Esophagus squamous epithelium (tissue), 5 donors: Measurements from ENCODE around the gene ATP9B. TPM values are rescaled to one million over a fixed set of nuclear protein-coding genes. Genes with fewer than 3 reads are reported as not detected.
"Not testable (repeated sequence)": the region's sequence is repeated elsewhere in the genome, so short reads cannot be mapped to it uniquely, and the experiment has no call there.

Source experiments
- DNase-seq: peaks from one replicate; lab custom pipeline; 2025; lab: John Stamatoyannopoulos, UW
- H3K27ac ChIP-seq, 4 donors: fragments of 200-600 bp; sonication (generic); one replicate each; pipeline ENCODE4 v1.5.1; 2016 to 2019; ENCODE audit warnings: mild to moderate bottlenecking in 1 of 4
- H3K27me3 ChIP-seq, 4 donors: fragments of 200-600 bp; sonication (generic); 1 replicate in 3 of 4; 2 replicates in 1 of 4; pipeline versions ENCODE4 v1.5.1 to v1.6.0; 2017 to 2021; ENCODE audit warnings: antibody characterized with exemption in 1 of 4
- H3K36me3 ChIP-seq, 3 donors: fragments of 200-600 bp; sonication (generic); one replicate each; pipeline ENCODE4 v1.5.1; 2016 to 2019
- H3K4me1 ChIP-seq, 3 donors: fragments of 200-600 bp; sonication (generic); one replicate each; pipeline ENCODE4 v1.5.1; 2017 to 2019
- H3K4me3 ChIP-seq, 4 donors: fragments of 200-600 bp; sonication (generic); 1 replicate in 3 of 4; 2 replicates in 1 of 4; pipeline ENCODE4 v1.5.1; 2016 to 2019; ENCODE audit warnings: mild to moderate bottlenecking in 2 of 4, moderate library complexity in 1 of 4
- H3K9me3 ChIP-seq, 3 donors: fragments of 200-600 bp; sonication (generic); one replicate each; pipeline ENCODE4 v1.5.1; 2016 to 2019
- POLR2A ChIP-seq, 4 donors: fragments of 450-650 bp; IDR thresholded peaks; one replicate each; pipeline ENCODE4 v1.6.1; 2017; ENCODE audit warnings: antibody characterized with exemption in 4 of 4, mild to moderate bottlenecking in 4 of 4, moderate library complexity in 3 of 4
- WGBS, 2 donors: methylation state at CpG; one replicate each; pipeline ENCODE4 v1.1.5; 2018; 5-methylcytosine and 5-hydroxymethylcytosine counted together
- intact Hi-C: fragments of 100-400 bp; cut with DNase I; formaldehyde crosslinking; loops from one replicate; pipeline ENCODE4 v1.15.0; 2022
- total RNA-seq, 4 donors: library from RNA; depleted of rRNA; stranded (reverse); fragments of >200 nt; gene quantifications; one replicate each; pipeline ENCODE4 v1.1.0, GENCODE V29; 2016
- TF ChIP-seq, protein P1 (sequence below), 6 experiments: fragments of 450-650 bp in 4 of 6; fragments of 200-600 bp in 2 of 6; sonication (generic) in 2 of 6; IDR thresholded peaks; one replicate each; pipeline ENCODE4 v1.5.1; 2016 to 2019; ENCODE audit warnings: antibody characterized with exemption in 6 of 6, mild to moderate bottlenecking in 4 of 6, moderate library complexity in 4 of 6
- donor health status: DM: yes; HTN: yes; CAD: no.

The ATP9B gene
- total RNA-seq, 4 donors from 2014 or later: 12.9 to 46.7 (median 22.0) TPM

DNA sequence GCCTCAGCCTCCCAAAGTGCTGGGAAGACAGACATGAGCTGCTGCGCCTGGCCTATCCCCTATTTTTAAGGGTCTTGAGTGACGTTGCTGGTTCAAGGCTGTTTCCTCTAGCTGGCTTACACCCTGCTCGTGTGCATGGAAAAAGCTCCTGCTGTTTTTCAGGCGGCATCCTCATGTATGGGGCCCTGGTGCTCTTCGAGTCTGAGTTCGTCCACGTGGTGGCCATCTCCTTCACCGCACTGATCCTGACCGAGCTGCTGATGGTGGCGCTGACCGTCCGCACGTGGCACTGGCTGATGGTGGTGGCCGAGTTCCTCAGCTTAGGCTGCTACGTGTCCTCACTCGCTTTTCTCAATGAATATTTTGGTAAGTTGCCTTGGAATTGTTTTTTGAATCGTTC, 304.5 kb downstream of the ATP9B start:
- DNase-seq: no peak
- H3K9me3 ChIP-seq: no peaks in the 10 kb centered on the region
- H3K36me3 ChIP-seq: peaks cover 0 to 54% (median 0%) of the 10 kb centered on the region in 3 donors
- TF ChIP-seq, protein P1, sequence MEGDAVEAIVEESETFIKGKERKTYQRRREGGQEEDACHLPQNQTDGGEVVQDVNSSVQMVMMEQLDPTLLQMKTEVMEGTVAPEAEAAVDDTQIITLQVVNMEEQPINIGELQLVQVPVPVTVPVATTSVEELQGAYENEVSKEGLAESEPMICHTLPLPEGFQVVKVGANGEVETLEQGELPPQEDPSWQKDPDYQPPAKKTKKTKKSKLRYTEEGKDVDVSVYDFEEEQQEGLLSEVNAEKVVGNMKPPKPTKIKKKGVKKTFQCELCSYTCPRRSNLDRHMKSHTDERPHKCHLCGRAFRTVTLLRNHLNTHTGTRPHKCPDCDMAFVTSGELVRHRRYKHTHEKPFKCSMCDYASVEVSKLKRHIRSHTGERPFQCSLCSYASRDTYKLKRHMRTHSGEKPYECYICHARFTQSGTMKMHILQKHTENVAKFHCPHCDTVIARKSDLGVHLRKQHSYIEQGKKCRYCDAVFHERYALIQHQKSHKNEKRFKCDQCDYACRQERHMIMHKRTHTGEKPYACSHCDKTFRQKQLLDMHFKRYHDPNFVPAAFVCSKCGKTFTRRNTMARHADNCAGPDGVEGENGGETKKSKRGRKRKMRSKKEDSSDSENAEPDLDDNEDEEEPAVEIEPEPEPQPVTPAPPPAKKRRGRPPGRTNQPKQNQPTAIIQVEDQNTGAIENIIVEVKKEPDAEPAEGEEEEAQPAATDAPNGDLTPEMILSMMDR (IDR thresholded peaks at IDR 0.05): no peak
- TF ChIP-seq POLR2A (IDR thresholded peaks at IDR 0.05): no peak
- H3K27ac ChIP-seq: no peak overlapping the region
- H3K27me3 ChIP-seq: no peaks in the 10 kb centered on the region
- WGBS, 2 donors: 87 to 94% methylated on average over 16 to 17 of the region's 17 CpGs
- H3K4me1 ChIP-seq: peaks cover 0 to 2% (median 0%) of the 10 kb centered on the region in 3 donors
- intact Hi-C loops: no loop called here
- H3K4me3 ChIP-seq: no peak overlapping the region

DNA sequence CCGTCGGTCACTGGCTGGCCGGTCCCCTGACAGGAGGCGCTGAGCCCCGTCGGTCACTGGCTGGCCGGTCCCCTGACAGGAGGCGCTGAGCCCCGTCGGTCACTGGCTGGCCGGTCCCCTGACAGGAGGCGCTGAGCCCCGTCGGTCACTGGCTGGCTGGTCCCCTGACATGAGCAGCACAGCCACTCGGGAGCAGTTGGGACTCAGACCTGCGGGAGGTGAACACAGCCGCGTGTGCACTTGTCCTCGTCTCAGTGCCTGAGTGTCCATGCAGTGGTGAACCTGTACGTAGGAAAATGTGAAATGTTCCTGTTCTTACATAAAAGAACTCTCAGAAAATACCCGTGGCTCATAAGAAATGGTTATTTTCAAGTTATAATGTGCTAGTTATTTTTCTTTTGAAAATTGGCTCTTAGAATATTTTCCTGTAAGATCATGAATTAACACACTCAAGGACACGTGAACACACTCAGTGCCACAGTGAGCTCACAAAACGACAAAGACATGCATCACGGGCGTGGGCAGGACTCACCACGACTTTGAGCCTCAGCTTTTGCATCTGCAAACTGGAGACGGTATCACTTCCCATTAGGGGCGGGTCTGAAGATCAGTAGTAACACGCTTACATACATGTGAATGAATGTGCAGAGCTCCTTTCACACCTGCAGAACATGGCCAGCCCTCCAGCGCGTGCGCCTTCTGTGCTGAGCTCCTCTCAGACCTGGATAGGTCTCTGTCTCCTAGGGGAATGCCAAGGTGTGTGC, 305.4 kb downstream of the ATP9B start:
- DNase-seq: no peak
- intact Hi-C loops: no loop called here
- WGBS, 2 donors: 62 to 91% methylated on average over 10 to 16 of the region's 32 CpGs
- H3K4me3 ChIP-seq: no peak overlapping the region
- no peaks in the 10 kb centered on the region for H3K27me3 ChIP-seq
- TF ChIP-seq POLR2A (IDR thresholded peaks at IDR 0.05): no peak
- TF ChIP-seq, protein P1 (IDR thresholded peaks at IDR 0.05): no peak
- no peak overlapping the region for H3K27ac ChIP-seq
- H3K36me3 ChIP-seq: peaks cover 0 to 54% (median 0%) of the 10 kb centered on the region in 3 donors
- H3K9me3 ChIP-seq: no peaks in the 10 kb centered on the region
- peaks cover 0 to 8% (median 5%) of the 10 kb centered on the region in 3 donors for H3K4me1 ChIP-seq

DNA sequence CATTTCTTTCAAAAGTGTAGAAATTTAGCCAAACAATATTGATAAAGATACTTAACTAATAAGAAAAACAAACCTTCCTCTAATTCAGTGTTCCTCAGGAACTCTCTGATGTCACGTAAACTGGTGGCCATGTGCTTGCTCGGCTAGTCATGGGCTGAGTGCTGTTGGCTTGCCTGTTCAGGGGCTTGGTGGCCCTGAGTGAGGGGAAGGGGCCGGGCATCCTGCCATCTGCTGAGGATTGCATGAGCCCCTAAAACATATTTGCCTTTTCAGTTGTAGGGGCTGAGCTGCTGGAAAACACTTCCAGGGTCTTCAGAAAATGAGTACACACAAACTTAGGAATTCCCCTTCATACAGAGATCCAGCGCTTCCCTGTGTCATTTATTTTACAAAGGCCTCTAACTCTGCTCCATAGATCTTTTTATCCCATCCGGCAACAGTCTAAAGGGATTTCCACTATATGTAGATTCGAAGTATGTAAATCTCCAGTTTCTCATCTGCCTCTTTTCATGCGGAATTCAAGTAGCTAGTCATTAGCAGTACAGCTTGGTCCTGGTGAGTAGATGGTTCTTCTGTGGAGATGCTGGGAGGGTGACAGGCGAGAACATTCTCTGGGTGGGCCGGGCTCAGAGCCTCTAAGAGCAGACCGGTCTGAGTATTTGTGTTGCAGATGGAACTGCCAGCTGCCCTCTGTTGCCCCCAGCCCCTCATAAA, 306.4 kb downstream of the ATP9B start:
- Histone ChIP-seq H3K27me3 (no peaks in the 10 kb centered on the region), H3K4me3 (no peak overlapping the region), H3K9me3 (no peaks in the 10 kb centered on the region), H3K36me3 (peaks cover 0 to 50% (median 0%) of the 10 kb centered on the region in 3 donors), H3K27ac (no peak overlapping the region), H3K4me1 (peaks cover 0 to 8% (median 5%) of the 10 kb centered on the region in 3 donors)
- 87 to 96% methylated on average over 6 to 8 of the region's 10 CpGs for WGBS, 2 donors
- DNase-seq: no peak
- TF ChIP-seq POLR2A (IDR thresholded peaks at IDR 0.05): no peak
- TF ChIP-seq, protein P1 (IDR thresholded peaks at IDR 0.05): no peak
- intact Hi-C loops: no loop called here

DNA sequence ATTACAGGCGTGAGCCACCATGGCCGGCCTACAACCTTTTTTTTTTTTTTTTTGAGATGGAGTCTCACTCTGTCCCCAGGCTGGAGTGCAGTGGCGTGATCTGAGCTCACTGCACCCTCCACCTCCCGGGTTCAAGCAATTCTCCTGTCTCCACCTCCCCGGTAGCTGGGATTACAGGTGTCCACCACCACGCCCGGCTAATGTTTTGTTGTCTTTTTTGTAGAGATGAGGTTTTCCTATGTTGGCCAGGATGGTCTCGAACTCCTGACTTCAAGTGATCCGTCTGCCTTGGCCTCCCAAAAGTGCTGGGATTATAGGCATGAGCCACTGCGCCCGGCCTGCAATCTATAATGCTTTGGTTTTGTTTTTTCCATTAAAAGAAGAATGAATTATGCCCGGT, 307.5 kb downstream of the ATP9B start:
- H3K4me3 ChIP-seq, DNase-seq, H3K9me3 ChIP-seq, H3K4me1 ChIP-seq, intact Hi-C loops, H3K27ac ChIP-seq, H3K27me3 ChIP-seq: not testable (repeated sequence)
- peaks cover 0 to 45% (median 0%) of the 10 kb centered on the region in 3 donors for H3K36me3 ChIP-seq
- WGBS, 2 donors: 97 to 98% methylated on average over 10 to 11 of the region's 12 CpGs

DNA sequence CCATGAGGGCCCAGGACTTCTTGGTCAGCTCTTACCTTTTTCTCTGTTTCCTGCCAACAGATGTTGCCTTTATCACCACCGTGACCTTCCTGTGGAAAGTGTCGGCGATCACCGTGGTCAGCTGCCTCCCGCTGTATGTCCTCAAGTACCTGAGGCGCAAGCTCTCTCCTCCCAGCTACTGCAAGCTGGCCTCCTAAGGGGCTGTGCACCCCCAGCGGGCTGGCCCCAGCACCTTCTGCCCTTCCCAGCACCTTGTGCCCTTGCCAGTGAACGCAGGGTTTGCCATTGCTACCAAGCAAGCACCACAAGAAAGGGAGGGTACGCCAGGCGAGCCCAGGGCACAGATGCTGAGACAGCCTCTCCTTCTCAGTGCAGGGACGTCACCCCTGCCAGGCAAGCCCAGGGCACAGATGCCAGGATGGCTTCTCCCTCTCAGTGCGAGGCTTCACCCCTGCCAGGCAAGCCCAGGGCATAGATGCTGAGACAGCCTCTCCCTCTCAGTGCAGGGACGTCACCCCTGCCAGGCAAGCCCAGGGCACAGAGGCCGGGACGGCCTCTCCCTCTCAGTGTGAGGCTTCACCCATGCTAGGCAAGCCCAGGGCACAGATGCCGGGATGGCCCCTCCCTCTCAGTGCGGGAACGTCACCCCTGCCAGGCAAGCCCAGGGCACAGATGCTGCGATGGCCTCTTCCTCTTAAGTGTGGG, 308.1 kb downstream of the ATP9B start:
- TF ChIP-seq, protein P1 (IDR thresholded peaks at IDR 0.05): no peak
- TF ChIP-seq POLR2A (IDR thresholded peaks at IDR 0.05): no peak
- H3K36me3 ChIP-seq: peaks cover 0 to 40% (median 0%) of the 10 kb centered on the region in 3 donors
- H3K9me3 ChIP-seq: no peaks in the 10 kb centered on the region
- 87 to 94% methylated on average over 10 to 11 of the region's 19 CpGs for WGBS, 2 donors
- intact Hi-C loops: no loop called here
- H3K4me1 ChIP-seq: peaks cover 0 to 8% (median 5%) of the 10 kb centered on the region in 3 donors
- H3K4me3 ChIP-seq: no peak overlapping the region
- H3K27me3 ChIP-seq: no peaks in the 10 kb centered on the region
- no peak overlapping the region for H3K27ac ChIP-seq
- DNase-seq: no peak
